K562 (cell line): ENCODE results near the gene TOR1B. TPM values are rescaled to one million over a fixed set of nuclear protein-coding genes. Genes with fewer than 3 reads are reported as not detected.

Experiments used
- ADNP ChIP-seq: fragments of 200-800 bp; sonication (Bioruptor generic); IDR thresholded peaks from 2 replicates; pipeline ENCODE4 v1.6.1; 2016; ENCODE audit warnings: missing genetic modification characterization, missing compliant biosample characterization
- ARID1B ChIP-seq: fragments of 450-650 bp; IDR thresholded peaks from 2 replicates; pipeline ENCODE4 v1.6.1; 2016; ENCODE audit warnings: antibody characterized with exemption, mild to moderate bottlenecking, inconsistent platforms
- BCOR ChIP-seq: fragments of 450-650 bp; IDR thresholded peaks from 2 replicates; pipeline ENCODE4 v1.6.1; 2016
- CHD1 ChIP-seq: fragments of 200-600 bp; sonication (generic); IDR thresholded peaks from one replicate; pipeline ENCODE4 v1.6.1; 2012; ENCODE audit warnings: mild to moderate bottlenecking, moderate library complexity, low read length, inconsistent platforms
- CHD2 ChIP-seq: IDR thresholded peaks from 2 replicates; pipeline ENCODE4 v1.6.1; 2011; ENCODE audit warnings: low read depth, low read length
- DMBX1 ChIP-seq: fragments of 250-450 bp; sonication (Bioruptor Pico); IDR thresholded peaks from 2 replicates; pipeline ENCODE4 v1.8.0; 2022; ENCODE audit warnings: inconsistent platforms, mild to moderate bottlenecking, moderate library complexity, borderline replicate concordance
- GATAD2A ChIP-seq: fragments of 450-650 bp; IDR thresholded peaks from 2 replicates; pipeline ENCODE4 v1.6.1; 2017
- KDM5B ChIP-seq: fragments of 200-600 bp; sonication (generic); IDR thresholded peaks from 2 replicates; pipeline ENCODE4 v1.6.1; 2012; ENCODE audit warnings: low read depth, mild to moderate bottlenecking, moderate library complexity, low read length, control low read depth, inconsistent platforms; ENCODE audit not compliant: insufficient replicate concordance
- L3MBTL2 ChIP-seq: fragments of 450-650 bp; IDR thresholded peaks from 2 replicates; pipeline ENCODE4 v1.6.1; 2016; ENCODE audit warnings: mild to moderate bottlenecking, moderate library complexity
- NRF1 ChIP-seq, 2 experiments: fragments of 450-650 bp; IDR thresholded peaks in 1 of 2; conservative IDR thresholded peaks in 1 of 2; 2 replicates each; pipeline ENCODE4 v1.6.1; 2014; ENCODE audit warnings: mild to moderate bottlenecking in 2 of 2
- PHF20 ChIP-seq: fragments of 450-650 bp; IDR thresholded peaks from 2 replicates; pipeline ENCODE4 v1.6.1; 2018; ENCODE audit not compliant: partially characterized antibody
- PURB ChIP-seq: sonication (generic); formaldehyde crosslinking; IDR thresholded peaks from 2 replicates; pipeline ENCODE4 v1.9.0; 2021; ENCODE audit warnings: low read depth, mild to moderate bottlenecking, missing genetic modification reagents
- ZBTB7A ChIP-seq: IDR thresholded peaks from 2 replicates; pipeline ENCODE4 v1.6.1; 2011; ENCODE audit warnings: low read depth, mild to moderate bottlenecking, low read length, moderate library complexity, borderline replicate concordance; ENCODE audit not compliant: control insufficient read depth
- ZFP36 ChIP-seq: fragments of 150-350 bp; IDR thresholded peaks from 2 replicates; pipeline ENCODE4 v1.6.1; 2018; ENCODE audit warnings: low read length, low read depth; ENCODE audit not compliant: partially characterized antibody
- ZNF134 ChIP-seq: fragments of 250-450 bp; sonication (Bioruptor Pico); conservative IDR thresholded peaks from 2 replicates; pipeline ENCODE4 v1.4.0; 2020
- ZNF140 ChIP-seq: fragments of 250-450 bp; sonication (Bioruptor Pico); IDR thresholded peaks from 2 replicates; pipeline ENCODE4 v1.8.0; 2021; ENCODE audit warnings: moderate library complexity, mild to moderate bottlenecking, inconsistent platforms
- ZNF165 ChIP-seq: fragments of 250-450 bp; sonication (Bioruptor Pico); IDR thresholded peaks from 2 replicates; pipeline ENCODE4 v1.4.0; 2020; ENCODE audit warnings: borderline replicate concordance
- polyA plus RNA-seq, 8 experiments: library from polyadenylated mRNA; depleted of rRNA in 4 of 8; stranded (reverse) in 5 of 8; unstranded in 3 of 8; fragments of >200 nt; fragmentation: Nextera tagmentation in 2 of 8; fragmentation: Illumina TruSeq in 1 of 8; extraction: Ambion mirVana in 2 of 8; extraction: Trizol in 1 of 8; gene quantifications; 2 replicates each; pipeline versions ENCODE4 v1.2.1 to v1.2.3, GENCODE V29; 2011 to 2014; ENCODE audit warnings: inconsistent platforms in 1 of 8, missing spikeins in 1 of 8
- total RNA-seq, 7 experiments: library from RNA; depleted of rRNA in 6 of 7; stranded (reverse); fragments of >200 nt in 6 of 7; fragmentation: Illumina TruSeq in 2 of 7; extraction: Trizol in 2 of 7; gene quantifications; 2 replicates each; pipeline versions ENCODE4 v1.2.1 to v1.2.3, GENCODE V29; 2011 to 2021; ENCODE audit warnings: low replicate concordance in 1 of 7
- TF ChIP-seq, protein P1 (sequence below): sonication (generic); formaldehyde crosslinking; IDR thresholded peaks from 2 replicates; pipeline ENCODE4 v1.8.0; 2022; ENCODE audit warnings: missing genetic modification reagents, mild to moderate bottlenecking, moderate library complexity, borderline replicate concordance
- TF ChIP-seq, protein P2 (sequence below), 2 experiments: fragments of 450-650 bp; formaldehyde crosslinking in 1 of 2; IDR thresholded peaks; 2 replicates each; pipeline versions ENCODE4 v1.4.0 to v1.6.1; 2014 to 2020; ENCODE audit warnings: mild to moderate bottlenecking in 2 of 2, borderline replicate concordance in 1 of 2, low read depth in 1 of 2

TOR1B gene
- total and polyA plus RNA-seq, 9 of the 15 experiments (the other 6 are each of a cell fraction or from before 2014, with no cell fraction given): 4.2 to 36.5 (median 24.6) TPM

DNA sequence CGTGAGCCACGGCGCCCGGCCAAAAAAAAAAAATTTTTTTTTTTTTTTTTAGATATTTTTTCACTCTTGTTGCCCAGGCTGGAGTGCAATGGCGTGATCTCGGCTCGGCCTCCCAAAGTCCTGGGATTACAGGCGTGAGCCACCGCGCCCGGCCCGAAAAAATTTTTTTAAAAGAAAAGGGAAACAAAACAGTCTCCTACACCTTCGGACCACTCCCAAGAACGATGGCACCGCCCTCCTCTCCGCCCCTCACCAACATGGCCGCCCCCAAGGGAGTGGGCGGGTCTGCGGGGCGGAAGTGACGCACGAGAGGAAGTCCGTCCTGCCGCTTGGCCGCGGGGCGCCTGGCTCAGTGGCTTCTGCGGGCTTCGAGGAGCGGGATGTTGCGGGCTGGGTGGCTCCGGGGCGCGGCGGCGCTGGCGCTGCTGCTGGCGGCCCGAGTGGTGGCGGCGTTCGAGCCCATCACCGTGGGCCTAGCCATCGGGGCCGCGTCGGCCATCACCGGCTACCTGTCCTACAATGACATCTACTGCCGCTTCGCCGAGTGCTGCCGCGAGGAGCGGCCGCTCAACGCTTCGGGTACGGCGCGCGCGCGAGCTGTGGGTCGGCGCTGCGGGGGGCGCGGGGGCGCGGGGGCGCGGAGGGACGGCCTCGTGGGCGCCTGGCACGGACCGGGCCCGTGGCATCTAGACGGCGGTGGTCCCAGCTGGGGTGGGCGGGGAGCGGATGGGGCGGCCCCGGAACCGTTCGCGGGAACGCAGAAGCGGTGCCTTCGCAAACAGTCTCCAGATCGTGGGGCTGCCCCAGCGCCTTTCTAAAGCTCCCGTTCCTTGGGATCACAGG lies at the start of gene TOR1B (continued):
- TF ChIP-seq PHF20 (peak; percentile 81), CHD1 (peak; percentile 13), PURB (CRISPR knock-in tag) (no peak), L3MBTL2 (peak; percentile 91), ZNF140 (no peak), NRF1 (conservative IDR thresholded peaks at IDR 0.05 in 1 of 2, IDR thresholded peaks at IDR 0.05 in 1 of 2) (peak in 1 of 2 experiments; percentile 48; a peak in 3 of 4 replicates), DMBX1 (CRISPR knock-in tag) (no peak; the same call in 1 of the 2 replicates), BCOR (no peak; the same call in 1 of the 2 replicates), CHD2 (no peak), KDM5B (peak; percentile 91), GATAD2A (peak; percentile 79; the same call in 1 of the 2 replicates), ZNF134 (CRISPR knock-in tag) (0 out of 2 replicates have a peak, but pooled peaks have one; percentile 59), ADNP (tag) (no peak), ZFP36 (peak; percentile 5), ARID1B (no peak; the same call in 1 of the 2 replicates), ZNF165 (peak; percentile 53; the same call in 1 of the 2 replicates), ZBTB7A (peak; percentile 69; the same call in 1 of the 2 replicates)
- TF ChIP-seq, protein P1, sequence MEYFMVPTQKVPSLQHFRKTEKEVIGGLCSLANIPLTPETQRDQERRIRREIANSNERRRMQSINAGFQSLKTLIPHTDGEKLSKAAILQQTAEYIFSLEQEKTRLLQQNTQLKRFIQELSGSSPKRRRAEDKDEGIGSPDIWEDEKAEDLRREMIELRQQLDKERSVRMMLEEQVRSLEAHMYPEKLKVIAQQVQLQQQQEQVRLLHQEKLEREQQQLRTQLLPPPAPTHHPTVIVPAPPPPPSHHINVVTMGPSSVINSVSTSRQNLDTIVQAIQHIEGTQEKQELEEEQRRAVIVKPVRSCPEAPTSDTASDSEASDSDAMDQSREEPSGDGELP (CRISPR knock-in tag): peak; percentile 60; the same call in 1 of the 2 replicates
- TF ChIP-seq, protein P2, sequence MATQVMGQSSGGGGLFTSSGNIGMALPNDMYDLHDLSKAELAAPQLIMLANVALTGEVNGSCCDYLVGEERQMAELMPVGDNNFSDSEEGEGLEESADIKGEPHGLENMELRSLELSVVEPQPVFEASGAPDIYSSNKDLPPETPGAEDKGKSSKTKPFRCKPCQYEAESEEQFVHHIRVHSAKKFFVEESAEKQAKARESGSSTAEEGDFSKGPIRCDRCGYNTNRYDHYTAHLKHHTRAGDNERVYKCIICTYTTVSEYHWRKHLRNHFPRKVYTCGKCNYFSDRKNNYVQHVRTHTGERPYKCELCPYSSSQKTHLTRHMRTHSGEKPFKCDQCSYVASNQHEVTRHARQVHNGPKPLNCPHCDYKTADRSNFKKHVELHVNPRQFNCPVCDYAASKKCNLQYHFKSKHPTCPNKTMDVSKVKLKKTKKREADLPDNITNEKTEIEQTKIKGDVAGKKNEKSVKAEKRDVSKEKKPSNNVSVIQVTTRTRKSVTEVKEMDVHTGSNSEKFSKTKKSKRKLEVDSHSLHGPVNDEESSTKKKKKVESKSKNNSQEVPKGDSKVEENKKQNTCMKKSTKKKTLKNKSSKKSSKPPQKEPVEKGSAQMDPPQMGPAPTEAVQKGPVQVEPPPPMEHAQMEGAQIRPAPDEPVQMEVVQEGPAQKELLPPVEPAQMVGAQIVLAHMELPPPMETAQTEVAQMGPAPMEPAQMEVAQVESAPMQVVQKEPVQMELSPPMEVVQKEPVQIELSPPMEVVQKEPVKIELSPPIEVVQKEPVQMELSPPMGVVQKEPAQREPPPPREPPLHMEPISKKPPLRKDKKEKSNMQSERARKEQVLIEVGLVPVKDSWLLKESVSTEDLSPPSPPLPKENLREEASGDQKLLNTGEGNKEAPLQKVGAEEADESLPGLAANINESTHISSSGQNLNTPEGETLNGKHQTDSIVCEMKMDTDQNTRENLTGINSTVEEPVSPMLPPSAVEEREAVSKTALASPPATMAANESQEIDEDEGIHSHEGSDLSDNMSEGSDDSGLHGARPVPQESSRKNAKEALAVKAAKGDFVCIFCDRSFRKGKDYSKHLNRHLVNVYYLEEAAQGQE (IDR thresholded peaks at IDR 0.05; ENCODE audit: borderline replicate concordance): no peak; the same call in 1 of the 2 replicates
- TF ChIP-seq, protein P2 (CRISPR knock-in tag; IDR thresholded peaks at IDR 0.05; ENCODE audit: low read depth): peak; percentile 78; the same call in 1 of the 2 replicates
